ENCODE results near the gene RP9.

The RP9 gene

GRCh38 chr7:33044986-33045385, 64.2 kb downstream of the RP9 start:
- no peak overlapping the region for H3K4me3 ChIP-seq (ENCODE audit: control insufficient read depth in 1 of 7, extremely low read depth in 1 of 7, insufficient read depth in 4 of 7, low read depth in 2 of 7, low read length in 6 of 7)
- WGBS (ENCODE audit: insufficient coverage): no CpG with 5 or more reads among the region's 2 CpGs
- ChIA-PET CTCF (interaction anchor here (1.0 to 2.2 kb wide), 2 partner anchors 13 to 64 kb away, joined by 3 to 9 read pairs; partner anchors contain the start of gene RP9), POLR2A (no interaction called here)
- H3K4me1 ChIP-seq (ENCODE audit: control extremely low read depth in 1 of 4, control insufficient read depth in 4 of 4, insufficient read depth in 4 of 4, low read length in 3 of 4): peaks cover 18 to 59% (median 40%) of the 10 kb centered on the region in 4 experiments
- H3K36me3 ChIP-seq (ENCODE audit: control insufficient read depth in 4 of 4, insufficient read depth in 4 of 4, low read length in 3 of 4): peaks cover 0 to 4% (median 0%) of the 10 kb centered on the region in 4 experiments
- H3K9me3 ChIP-seq (ENCODE audit: control extremely low read depth in 1 of 5, control insufficient read depth in 4 of 5, insufficient read depth in 2 of 5, low read depth in 1 of 5, low read length in 4 of 5): no peaks in the 10 kb centered on the region
- no peaks in the 10 kb centered on the region for H3K27me3 ChIP-seq (replicated peaks in 2 of 5; ENCODE audit: control insufficient read depth in 4 of 5, insufficient read depth in 5 of 5, low read length in 4 of 5)
- no peak overlapping the region for H3K27ac ChIP-seq (ENCODE audit: insufficient read depth in 1 of 2, low read depth in 1 of 2, low read length in 2 of 2, poor library complexity in 1 of 2, severe bottlenecking in 2 of 2)
- DNase-seq: no peak
